ENCODE results near the gene TMEM121B. TPM values are rescaled to one million over a fixed set of nuclear protein-coding genes. Genes with fewer than 3 reads are reported as not detected.
A peak's percentile ranks its signal among the peaks of the same experiment; 100 is the strongest.

The TMEM121B gene
- total and polyA plus RNA-seq, 2 of the 13 experiments (the other 11 are each of a cell fraction or from before 2014, with no cell fraction given): not detected

GRCh38 chr22:17084554-17085276 is 36.4 kb downstream of the TMEM121B start, which contains the start of gene IL17RA (continued):
- TF ChIP-seq ZNF598 (CRISPR knock-in tag; IDR thresholded peaks at IDR 0.05; ENCODE audit: borderline replicate concordance): no peak
- TF ChIP-seq POLR2AphosphoS5 (IDR thresholded peaks at IDR 0.05; ENCODE audit: low read depth, low read length): peak; percentile 67
- TF ChIP-seq ZMAT5 (CRISPR knock-in tag; IDR thresholded peaks at IDR 0.05; ENCODE audit: borderline replicate concordance, low read depth): no peak
- peak; percentile 75 for TF ChIP-seq TFDP1 (CRISPR knock-in tag; IDR thresholded peaks at IDR 0.05; ENCODE audit: borderline replicate concordance)
- no peak for TF ChIP-seq POGZ (CRISPR knock-in tag; IDR thresholded peaks at IDR 0.05)
- TF ChIP-seq RBAK (CRISPR knock-in tag; IDR thresholded peaks at IDR 0.05): no peak
- no peak for TF ChIP-seq NKX3-1 (CRISPR knock-in tag; IDR thresholded peaks at IDR 0.05)
- peak; percentile 31; the same call in 1 of the 2 replicates for TF ChIP-seq ZBTB43 (CRISPR knock-in tag; conservative IDR thresholded peaks at IDR 0.05)
- TF ChIP-seq ZNF660 (CRISPR knock-in tag; IDR thresholded peaks at IDR 0.05; ENCODE audit: borderline replicate concordance, low read depth): no peak
- no peak for TF ChIP-seq ZBTB10 (CRISPR knock-in tag; IDR thresholded peaks at IDR 0.05; ENCODE audit: borderline replicate concordance)
- peak; percentile 21 for TF ChIP-seq HNRNPK (IDR thresholded peaks at IDR 0.05; ENCODE audit: low read depth, low read length, poor library complexity, severe bottlenecking)
- 0 out of 2 replicates have a peak, but pooled peaks have one; percentile 15 for TF ChIP-seq SMAD1 (CRISPR knock-in tag; IDR thresholded peaks at IDR 0.05; ENCODE audit: borderline replicate concordance, low read depth)
- no peak for TF ChIP-seq TRIM22 (IDR thresholded peaks at IDR 0.05)
- TF ChIP-seq RELA (CRISPR knock-in tag; IDR thresholded peaks at IDR 0.05): no peak
- no peak for TF ChIP-seq ZNF235 (CRISPR knock-in tag; IDR thresholded peaks at IDR 0.05; ENCODE audit: borderline replicate concordance)
- TF ChIP-seq JUN (CRISPR knock-in tag; IDR thresholded peaks at IDR 0.05): no peak
- TF ChIP-seq E2F2 (CRISPR knock-in tag; IDR thresholded peaks at IDR 0.05; ENCODE audit: borderline replicate concordance): 0 out of 2 replicates have a peak, but pooled peaks have one; percentile 15
- no peak for TF ChIP-seq HOXD1 (CRISPR knock-in tag; IDR thresholded peaks at IDR 0.05)
- TF ChIP-seq ZNF670 (CRISPR knock-in tag; IDR thresholded peaks at IDR 0.05; ENCODE audit: borderline replicate concordance): no peak
- no peak for TF ChIP-seq RARG (CRISPR knock-in tag; IDR thresholded peaks at IDR 0.05; ENCODE audit: low read depth)
